GM21528 (cell line): Measurements from ENCODE around the gene FHIP2A.
A peak's percentile ranks its signal among the peaks of the same experiment; 100 is the strongest.
"Not testable (repeated sequence)": the region's sequence is repeated elsewhere in the genome, so short reads cannot be mapped to it uniquely, and the experiment has no call there.

Source experiments
- ATAC-seq: cut with Tn5 transposase; IDR thresholded peaks from one replicate; pipeline ENCODE4 v1.9.1; 2021; ENCODE audit warnings: mild to moderate bottlenecking, moderate library complexity; ENCODE audit not compliant: unreplicated experiment, low FRiP score

The FHIP2A gene

GRCh38 chr10:114821293-114821914 is at the start of gene FHIP2A:
FHIP2A (plus strand) TSS chr10:114821780; CDS start chr10:114822079, 299 bp downstream.
- ATAC-seq: peak; percentile 81

- no peak for ATAC-seq
Observed at GRCh38 chr10:114772496-114773196, 48.9 kb upstream of the FHIP2A start.

GRCh38 chr10:114773197-114773532 is 48.4 kb upstream of the FHIP2A start:
- ATAC-seq: no peak

GRCh38 chr10:114775082-114775481 is 46.5 kb upstream of the FHIP2A start:
- ATAC-seq: not testable (repeated sequence)

GRCh38 chr10:114777415-114777814 is 44.2 kb upstream of the FHIP2A start:
- no peak for ATAC-seq

- ATAC-seq: no peak
Observed at GRCh38 chr10:114779803-114780576, 41.6 kb upstream of the FHIP2A start.

- ATAC-seq: no peak
Observed at GRCh38 chr10:114780577-114781184, 40.9 kb upstream of the FHIP2A start.

- ATAC-seq: no peak
Observed at GRCh38 chr10:114782666-114783065, 38.9 kb upstream of the FHIP2A start.

- ATAC-seq: no peak
Observed at GRCh38 chr10:114783686-114784085, 37.9 kb upstream of the FHIP2A start.

GRCh38 chr10:114786492-114786891 is 35.1 kb upstream of the FHIP2A start:
- not testable (repeated sequence) for ATAC-seq

- not testable (repeated sequence) for ATAC-seq
Observed at GRCh38 chr10:114787131-114787530, 34.4 kb upstream of the FHIP2A start.

GRCh38 chr10:114791768-114792167 is 29.8 kb upstream of the FHIP2A start:
- no peak for ATAC-seq

GRCh38 chr10:114795039-114795438 is 26.5 kb upstream of the FHIP2A start:
- no peak for ATAC-seq

- ATAC-seq: no peak
Observed at GRCh38 chr10:114800361-114800760, 21.2 kb upstream of the FHIP2A start.

GRCh38 chr10:114801411-114801813 is 20.2 kb upstream of the FHIP2A start:
- peak; percentile 73 for ATAC-seq

- ATAC-seq: no peak
Observed at GRCh38 chr10:114802177-114802576, 19.4 kb upstream of the FHIP2A start.

- no peak for ATAC-seq
Observed at GRCh38 chr10:114806562-114807391, 14.8 kb upstream of the FHIP2A start.

- no peak for ATAC-seq
Observed at GRCh38 chr10:114808982-114809381, 12.6 kb upstream of the FHIP2A start.

GRCh38 chr10:114810926-114811325 is 10.7 kb upstream of the FHIP2A start:
- peak; percentile 100 for ATAC-seq

- ATAC-seq: no peak
Observed at GRCh38 chr10:114811862-114812261, 9.7 kb upstream of the FHIP2A start.
